AG09319 (cell line): ENCODE data around the gene MRPL43.

Source experiments
- DNase-seq: peaks from one replicate; pipeline ENCODE4 v3.0.0-alpha.2; 2010; ENCODE audit warnings: low read depth; ENCODE audit errors: extremely low read depth
- CTCF ChIP-seq: IDR thresholded peaks from 2 replicates; pipeline ENCODE4 v1.5.1; 2011; ENCODE audit warnings: low read depth, mild to moderate bottlenecking, inconsistent platforms, low read length, moderate library complexity

Gene MRPL43

GRCh38 chr10:100984672-100985177 lies 2.6 kb downstream of the MRPL43 start:
- TF ChIP-seq CTCF: no peak
- no peak for DNase-seq

- no peak for DNase-seq
- TF ChIP-seq CTCF: no peak
These were observed 3.2 kb downstream of the MRPL43 start for GRCh38 chr10:100983868-100984671.

GRCh38 chr10:100982916-100983830 lies 4.1 kb downstream of the MRPL43 start:
- TF ChIP-seq CTCF: no peak

GRCh38 chr10:100981178-100981772 lies 6.0 kb downstream of the MRPL43 start:
- no peak for TF ChIP-seq CTCF
- DNase-seq: no peak

More at GRCh38 chr10:100982916-100983830, 4.1 kb downstream of the MRPL43 start:
- DNase-seq: no peak

- no peak for TF ChIP-seq CTCF
These were observed 6.6 kb downstream of the MRPL43 start for GRCh38 chr10:100980711-100981110.

GRCh38 chr10:100980311-100980710 lies 7.0 kb downstream of the MRPL43 start:
- TF ChIP-seq CTCF: no peak
- no peak for DNase-seq

More at GRCh38 chr10:100980711-100981110, 6.6 kb downstream of the MRPL43 start:
- no peak for DNase-seq
